Left ventricle myocardium inferior (tissue), 1 donor: Measurements from ENCODE around the gene KRT74. TPM values are rescaled to one million over a fixed set of nuclear protein-coding genes. Genes with fewer than 3 reads are reported as not detected.

Source experiments
- DNase-seq: peaks from one replicate; pipeline ENCODE4 v3.0.0-alpha.2; 2020
- H3K27ac ChIP-seq: fragments of 200-600 bp; replicated peaks from 2 replicates; pipeline ENCODE4 v1.8.0; 2021
- H3K27me3 ChIP-seq: fragments of 200-600 bp; 2 replicates; pipeline ENCODE4 v1.8.0; 2021; ENCODE audit warnings: low read depth
- H3K36me3 ChIP-seq: fragments of 200-600 bp; 2 replicates; pipeline ENCODE4 v1.8.0; 2021
- H3K4me1 ChIP-seq: fragments of 200-600 bp; 2 replicates; pipeline ENCODE4 v1.8.0; 2021
- H3K4me3 ChIP-seq: fragments of 200-600 bp; 2 replicates; pipeline ENCODE4 v1.8.0; 2021; ENCODE audit warnings: mild to moderate bottlenecking, moderate library complexity
- H3K9me3 ChIP-seq: fragments of 200-600 bp; replicated peaks from 2 replicates; pipeline ENCODE4 v1.8.0; 2021
- CTCF ChIP-seq: fragments of 200-600 bp; IDR thresholded peaks from 2 replicates; pipeline ENCODE4 v1.8.0; 2021; ENCODE audit warnings: antibody characterized with exemption, mild to moderate bottlenecking, borderline replicate concordance
- intact Hi-C: fragments of 100-400 bp; cut with micrococcal nuclease; formaldehyde crosslinking; loops from one replicate; pipeline ENCODE4 v1.11.0; 2022
- total RNA-seq: library from RNA; stranded (reverse); fragmentation: NEBNext Ultra II Directional; extraction: Animal tissue kit (Norgen Biotek cat#: 25700); gene quantifications from one replicate; pipeline ENCODE4 v1.2.1, GENCODE V29; 2021
- donor health status: DM: no; HTN: yes; CAD: no; lungs with severe emphysema.

KRT74 gene
- total RNA-seq, 1 donor from 2014 or later: 0.14 TPM

GRCh38 chr12:52539821-52540173 lies 33.8 kb downstream of the KRT74 start:
- intact Hi-C loops: no loop called here
- Histone ChIP-seq H3K4me3 (no peak overlapping the region), H3K27me3 (peaks cover 4% of the 10 kb centered on the region), H3K9me3 (no peaks in the 10 kb centered on the region), H3K4me1 (no peaks in the 10 kb centered on the region), H3K27ac (no peak overlapping the region), H3K36me3 (no peaks in the 10 kb centered on the region)
- DNase-seq: no peak
- no peak for TF ChIP-seq CTCF

GRCh38 chr12:52539083-52539820 lies 34.4 kb downstream of the KRT74 start:
- Histone ChIP-seq H3K4me3 (no peak overlapping the region), H3K9me3 (no peaks in the 10 kb centered on the region), H3K36me3 (no peaks in the 10 kb centered on the region), H3K4me1 (no peaks in the 10 kb centered on the region), H3K27ac (no peak overlapping the region), H3K27me3 (peaks cover 4% of the 10 kb centered on the region)
- intact Hi-C loops: no loop called here
- no peak for TF ChIP-seq CTCF
- no peak for DNase-seq

GRCh38 chr12:52537101-52537500 lies 36.5 kb downstream of the KRT74 start:
- DNase-seq: no peak
- Histone ChIP-seq H3K9me3 (no peaks in the 10 kb centered on the region), H3K36me3 (no peaks in the 10 kb centered on the region), H3K4me1 (no peaks in the 10 kb centered on the region), H3K27me3 (peaks cover 4% of the 10 kb centered on the region), H3K4me3 (no peak overlapping the region), H3K27ac (no peak overlapping the region)
- intact Hi-C loops: no loop called here
- TF ChIP-seq CTCF: no peak

GRCh38 chr12:52535574-52535973 lies 38.1 kb downstream of the KRT74 start:
- no peak for TF ChIP-seq CTCF
- intact Hi-C loops: no loop called here
- no peaks in the 10 kb centered on the region for H3K4me1 ChIP-seq

GRCh38 chr12:52534482-52534881 lies 39.2 kb downstream of the KRT74 start:
- no peak overlapping the region for H3K27ac ChIP-seq
- DNase-seq: no peak
- H3K9me3 ChIP-seq: no peaks in the 10 kb centered on the region
- no peaks in the 10 kb centered on the region for H3K4me1 ChIP-seq
- TF ChIP-seq CTCF: peak; percentile 20
- H3K36me3 ChIP-seq: no peaks in the 10 kb centered on the region
- intact Hi-C loops: no loop called here
- H3K27me3 ChIP-seq: peaks cover 8% of the 10 kb centered on the region
- no peak overlapping the region for H3K4me3 ChIP-seq

More at GRCh38 chr12:52535574-52535973, 38.1 kb downstream of the KRT74 start:
- Histone ChIP-seq H3K4me3 (no peak overlapping the region), H3K27me3 (peaks cover 11% of the 10 kb centered on the region), H3K9me3 (no peaks in the 10 kb centered on the region), H3K27ac (no peak overlapping the region), H3K36me3 (no peaks in the 10 kb centered on the region)
- DNase-seq: no peak
